ENCODE measurements around the gene CD101.

- TF ChIP-seq CTCF (IDR thresholded peaks at IDR 0.05): no peak
- no peak for TF ChIP-seq POLR2A (IDR thresholded peaks at IDR 0.05)
Observed at GRCh38 chr1:116956378-116956777, 45.2 kb upstream of the CD101 start.

Measured in body of pancreas (tissue), 4 donors.